ENCODE data around the gene LZTR1.

Gene LZTR1

DNA sequence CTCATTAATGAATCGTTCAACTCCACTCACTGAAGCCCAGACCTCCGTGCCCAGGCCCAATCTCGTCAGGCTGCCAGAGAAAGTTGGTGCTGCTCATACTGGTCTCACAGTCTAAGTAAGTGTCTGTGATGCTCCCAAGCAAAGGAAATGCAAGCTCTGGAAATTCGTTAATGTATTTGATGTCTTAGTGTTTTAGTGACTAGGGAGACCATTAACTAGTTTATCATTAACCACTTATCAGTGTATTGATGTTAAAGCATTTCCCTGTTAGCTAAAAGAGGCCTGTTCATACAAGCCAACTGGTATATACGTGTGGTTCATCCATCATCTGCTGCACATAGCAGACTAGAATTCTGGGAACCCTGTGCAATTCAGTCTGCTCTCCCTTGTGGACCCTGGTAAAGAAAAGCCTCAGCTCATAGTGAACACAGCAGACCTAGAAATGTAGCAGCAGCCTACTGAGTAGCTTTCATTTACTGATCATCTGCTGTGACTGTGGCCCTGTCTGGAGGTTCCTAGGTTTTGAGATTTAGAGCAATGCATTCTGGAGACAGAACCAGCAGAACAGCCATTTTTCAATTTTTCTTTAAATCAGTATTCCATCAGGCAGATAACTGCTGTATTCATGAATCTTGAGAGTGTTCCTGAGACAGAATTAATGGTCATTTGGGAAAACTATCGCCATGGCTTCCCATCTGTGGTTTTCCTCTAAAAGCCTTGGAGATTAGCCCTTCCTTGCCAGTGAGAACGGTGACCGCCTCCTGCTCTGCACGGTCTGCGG, 30.8 kb upstream of the LZTR1 start:
- no peak for DNase-seq

DNA sequence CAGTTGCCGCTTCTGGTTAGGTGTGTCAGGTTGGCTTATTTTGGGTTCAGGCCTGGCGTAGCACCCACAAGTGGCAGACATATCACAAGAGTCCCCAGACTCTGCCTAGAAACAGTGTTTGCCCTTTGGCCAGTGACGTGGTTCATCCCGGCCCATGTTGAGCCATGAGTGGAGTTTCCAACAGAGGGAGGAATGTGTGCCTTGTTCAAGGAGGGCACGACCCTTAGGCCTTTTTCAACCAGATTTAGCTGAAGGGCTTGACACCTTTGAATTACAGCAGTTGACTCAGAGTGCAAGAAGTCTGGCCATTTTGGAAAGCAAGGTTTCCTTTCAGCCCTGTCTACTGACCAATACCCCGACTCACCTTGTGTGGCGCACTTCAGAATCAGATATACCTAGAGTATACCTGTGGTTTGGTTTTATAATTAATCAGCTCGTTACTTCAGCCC, 30.1 kb upstream of the LZTR1 start:
- DNase-seq: no peak

GRCh38 chr22:20952544-20953341, 29.4 kb upstream of the LZTR1 start:
- DNase-seq: peak; percentile 47

DNA sequence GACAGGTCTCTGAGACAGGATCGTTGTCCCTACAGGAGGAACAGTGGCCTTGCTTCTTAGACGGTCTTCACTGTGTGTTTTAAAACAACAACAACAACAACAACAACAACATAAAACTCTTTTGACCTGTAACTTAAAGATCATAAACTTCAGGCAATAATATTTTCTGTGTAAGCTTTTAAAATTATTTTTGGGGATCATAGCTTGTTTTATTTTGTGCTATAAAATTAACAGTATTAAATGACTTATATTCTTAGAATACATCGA, 28.8 kb upstream of the LZTR1 start:
- no peak for DNase-seq

GRCh38 chr22:20953668-20954500, 28.2 kb upstream of the LZTR1 start:
- no peak for DNase-seq

DNA sequence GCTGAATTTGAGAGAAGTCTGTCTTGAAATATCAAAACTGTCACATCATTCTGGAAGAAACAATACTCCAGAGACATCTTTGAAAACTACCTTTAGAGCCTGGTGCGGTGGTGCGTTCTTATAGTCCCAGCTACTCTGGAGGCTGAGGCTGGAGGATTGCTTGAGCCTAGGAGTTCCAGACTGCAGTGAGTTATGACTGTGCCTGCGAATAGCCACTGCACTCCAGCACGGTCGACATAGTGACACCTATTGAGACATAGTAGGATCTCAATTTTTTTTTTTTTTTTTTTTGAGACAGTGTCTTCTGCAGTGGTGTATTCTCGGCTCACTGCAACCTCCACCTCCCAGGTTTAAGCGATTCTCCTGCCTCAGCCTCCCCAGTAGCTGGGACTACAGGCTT, 26.5 kb upstream of the LZTR1 start:
- DNase-seq: no peak

- peak; percentile 2 for DNase-seq
Measured at GRCh38 chr22:20956258-20957101, 25.6 kb upstream of the LZTR1 start.

DNA sequence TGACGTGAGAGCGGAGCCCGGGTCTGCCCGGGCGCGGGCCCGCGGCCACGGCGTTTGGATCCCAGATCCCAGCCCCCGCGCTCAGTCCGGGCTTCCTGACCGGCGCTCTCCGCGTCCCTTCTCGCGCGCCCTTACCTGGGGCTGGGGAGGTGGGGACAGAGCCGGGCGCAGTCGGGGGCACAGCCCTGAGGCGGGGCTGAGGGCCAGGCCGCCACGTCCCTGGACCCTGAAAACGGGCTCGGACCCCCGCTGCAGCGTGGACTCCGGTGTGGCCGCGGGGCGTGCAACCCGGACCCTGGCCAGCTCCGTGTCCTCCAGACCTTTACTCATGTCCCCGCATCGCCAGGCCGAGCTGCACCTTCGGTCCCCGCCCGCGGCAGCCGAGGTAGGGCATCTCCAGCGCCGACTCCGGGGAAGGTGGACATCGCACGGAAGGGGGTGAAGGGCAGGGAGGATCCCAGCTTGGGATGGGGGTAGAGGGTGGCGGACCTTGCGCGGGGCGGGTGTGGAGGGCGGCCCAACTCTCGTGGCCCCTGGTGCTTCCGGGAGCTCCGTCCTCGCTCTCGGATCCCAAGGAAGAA, 24.9 kb upstream of the LZTR1 start:
- DNase-seq: no peak

DNA sequence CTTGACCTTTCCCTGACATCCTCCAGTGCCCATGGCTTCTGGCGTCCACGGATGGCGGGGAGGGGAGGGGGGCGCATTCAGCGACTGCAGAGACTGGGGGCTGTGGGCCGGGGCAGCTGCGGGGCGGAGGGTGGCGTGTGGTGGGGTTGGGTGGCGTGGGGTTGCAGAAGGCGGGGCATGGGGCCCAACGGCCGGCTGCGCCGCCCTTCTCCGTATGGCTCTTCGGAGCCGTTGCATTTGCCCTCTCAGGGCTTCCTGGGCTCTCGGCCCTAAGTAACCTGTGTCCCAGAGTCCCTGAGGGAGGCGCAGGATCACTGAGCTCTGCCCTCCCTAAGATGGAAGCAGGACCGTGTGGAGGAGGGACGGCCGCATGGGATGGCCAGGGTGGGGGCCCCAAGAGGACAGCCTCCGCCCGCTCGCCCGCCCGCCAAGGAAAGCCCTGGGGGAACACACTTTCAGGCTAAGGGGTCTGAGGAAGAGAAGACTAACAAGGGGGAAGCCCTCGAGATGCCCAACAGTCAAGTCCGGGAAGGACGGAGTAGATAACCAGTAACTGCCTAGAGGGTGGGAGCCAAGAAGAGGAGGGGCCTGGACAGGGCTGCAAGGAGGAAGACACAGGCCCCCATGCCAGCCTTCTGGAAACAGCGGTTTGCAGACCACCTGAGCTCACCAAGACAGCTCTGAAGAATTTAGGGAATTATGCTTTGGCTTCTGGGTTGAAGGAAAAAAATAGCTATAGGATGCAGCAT, 24.2 kb upstream of the LZTR1 start:
- DNase-seq: peak; percentile 12

DNA sequence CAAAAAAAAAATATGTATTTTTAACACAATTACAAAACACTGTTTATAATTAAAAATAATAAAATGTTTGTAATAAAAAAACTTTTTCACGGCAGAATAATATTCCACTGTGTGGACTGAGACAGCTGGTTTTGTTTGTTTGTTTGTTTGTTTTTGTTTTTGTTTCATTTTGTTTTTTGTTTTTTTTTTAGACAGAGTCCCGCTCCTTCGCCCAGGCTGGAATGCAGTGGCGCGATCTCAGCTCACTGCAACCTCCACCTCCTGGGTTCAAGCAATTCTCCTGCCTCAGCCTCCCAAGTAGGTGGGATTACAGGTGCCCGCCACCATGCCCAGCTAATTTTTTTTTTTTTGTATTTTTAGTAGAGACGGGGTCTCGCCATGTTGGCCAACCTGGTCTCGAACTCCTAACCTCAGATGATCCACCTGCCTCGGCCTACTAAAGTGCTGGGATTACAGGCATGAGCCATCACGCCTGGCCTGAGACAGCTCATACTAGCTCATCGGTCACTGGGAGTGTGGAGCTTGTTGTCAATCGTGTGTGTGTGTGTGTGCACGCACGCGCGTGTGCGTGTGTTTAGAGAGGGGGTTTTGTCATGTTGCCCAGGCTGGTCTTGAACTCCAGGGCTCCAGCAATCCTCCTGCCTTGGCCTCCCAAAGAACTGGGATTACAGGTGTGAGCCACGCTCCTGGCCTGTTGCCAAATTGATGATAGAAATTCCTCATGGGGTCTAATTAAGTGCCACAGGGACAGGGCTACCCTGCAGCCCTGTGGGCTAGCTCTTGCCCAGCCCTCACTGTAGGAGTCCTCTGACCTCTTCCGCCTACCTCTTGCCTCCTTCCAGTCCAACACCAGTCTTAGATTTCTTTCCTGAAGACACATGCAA, 22.3 kb upstream of the LZTR1 start:
- DNase-seq: no peak

DNA sequence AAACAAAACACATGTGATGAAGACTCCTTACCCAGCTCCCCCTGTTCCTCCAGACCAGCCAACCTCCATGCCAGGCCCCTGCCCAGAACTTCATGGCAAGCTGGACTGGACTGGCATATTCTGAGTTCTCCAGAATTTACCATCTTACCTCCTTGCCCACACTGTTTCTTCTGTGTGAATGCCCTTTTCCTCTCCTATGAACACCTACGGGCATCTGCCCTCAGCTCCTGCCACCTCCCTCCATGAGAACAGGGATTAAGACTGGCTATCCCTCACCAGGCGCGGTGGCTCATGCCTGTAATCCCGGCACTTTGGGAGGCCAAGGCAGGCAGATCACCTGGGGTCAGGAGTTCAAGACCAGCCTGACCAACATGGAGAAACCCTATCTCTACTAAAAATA, 21.5 kb upstream of the LZTR1 start:
- no peak for DNase-seq

DNA sequence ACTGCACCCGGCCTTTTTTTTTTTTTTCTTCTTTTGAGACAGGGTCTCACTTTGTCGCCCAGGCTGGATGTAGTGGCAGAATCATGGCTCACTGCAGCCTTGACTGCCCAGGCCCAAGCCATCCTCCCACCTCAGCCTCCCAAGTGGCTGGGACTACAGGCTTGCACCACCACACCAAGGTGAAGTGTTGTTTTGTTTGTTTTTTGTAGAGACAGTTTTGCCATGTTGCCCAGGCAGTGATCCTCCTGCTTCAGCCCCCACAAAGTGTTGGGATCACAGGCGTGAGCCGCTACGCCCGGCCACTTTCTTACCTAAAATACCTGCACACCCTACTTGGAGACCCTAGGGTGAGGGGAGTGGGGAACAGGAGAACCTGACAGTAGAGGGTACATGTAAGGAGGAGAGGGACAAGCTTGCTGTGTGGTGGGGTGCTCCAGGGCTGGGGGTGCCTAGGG, 19.6 kb upstream of the LZTR1 start:
- DNase-seq: no peak

GRCh38 chr22:20963201-20964052, 18.7 kb upstream of the LZTR1 start:
- DNase-seq: no peak

GRCh38 chr22:20964090-20964798, 17.9 kb upstream of the LZTR1 start:
- no peak for DNase-seq

DNA sequence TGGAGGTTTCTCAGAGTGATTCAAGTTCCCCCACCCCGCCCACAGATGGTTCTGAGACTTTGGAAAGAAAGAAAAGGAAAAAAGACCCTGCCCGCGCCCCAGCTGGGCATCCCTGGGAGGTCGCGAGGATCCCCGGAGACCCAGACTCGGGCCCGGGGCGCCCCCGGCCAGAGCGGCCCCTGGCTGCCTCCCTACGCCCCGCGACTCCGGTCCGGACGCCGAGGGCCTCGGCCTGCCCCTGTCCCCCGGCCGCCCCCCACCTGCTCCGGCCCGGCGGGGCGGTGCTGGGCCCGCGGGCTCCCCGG, 17.3 kb upstream of the LZTR1 start:
- DNase-seq: no peak

DNA sequence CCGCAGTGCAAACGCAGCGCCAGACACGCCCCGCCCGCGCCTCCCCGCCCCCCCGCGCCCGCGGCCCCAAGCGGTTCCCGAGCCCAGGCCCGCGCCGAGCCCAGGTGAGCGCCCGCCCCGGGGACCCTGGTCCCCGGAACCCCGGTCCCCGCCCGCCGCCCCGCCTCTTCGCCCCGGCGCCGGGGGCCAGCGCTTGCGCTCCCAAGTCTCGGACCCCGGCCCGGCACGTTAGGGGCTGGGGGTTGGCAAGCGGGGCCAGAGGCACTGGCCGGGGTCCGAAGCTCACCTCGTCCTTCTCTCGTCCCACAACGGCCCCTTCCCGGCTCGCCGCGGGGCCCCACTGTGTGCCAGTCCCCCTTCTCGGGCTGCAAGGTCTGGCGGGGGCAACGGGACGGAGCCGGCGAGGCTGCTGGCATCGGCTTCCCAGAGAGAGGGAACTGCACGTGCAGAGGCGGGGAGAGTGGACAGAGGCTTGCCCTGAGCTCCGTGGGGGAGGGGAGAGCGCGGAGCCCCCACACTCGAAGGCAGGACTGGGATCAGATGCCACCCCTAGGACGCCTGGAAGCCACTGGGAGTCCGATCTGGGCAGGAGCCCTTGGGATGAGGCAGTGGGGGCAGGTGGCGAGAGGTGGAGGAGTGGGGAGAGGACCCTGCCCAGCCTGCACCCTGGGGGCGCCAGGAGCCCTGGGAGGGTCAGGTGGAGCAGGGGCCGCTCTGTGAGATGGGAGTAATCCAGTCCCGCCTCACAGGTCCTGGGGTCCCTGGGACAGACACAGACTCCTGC, 16.8 kb upstream of the LZTR1 start:
- no peak for DNase-seq

DNA sequence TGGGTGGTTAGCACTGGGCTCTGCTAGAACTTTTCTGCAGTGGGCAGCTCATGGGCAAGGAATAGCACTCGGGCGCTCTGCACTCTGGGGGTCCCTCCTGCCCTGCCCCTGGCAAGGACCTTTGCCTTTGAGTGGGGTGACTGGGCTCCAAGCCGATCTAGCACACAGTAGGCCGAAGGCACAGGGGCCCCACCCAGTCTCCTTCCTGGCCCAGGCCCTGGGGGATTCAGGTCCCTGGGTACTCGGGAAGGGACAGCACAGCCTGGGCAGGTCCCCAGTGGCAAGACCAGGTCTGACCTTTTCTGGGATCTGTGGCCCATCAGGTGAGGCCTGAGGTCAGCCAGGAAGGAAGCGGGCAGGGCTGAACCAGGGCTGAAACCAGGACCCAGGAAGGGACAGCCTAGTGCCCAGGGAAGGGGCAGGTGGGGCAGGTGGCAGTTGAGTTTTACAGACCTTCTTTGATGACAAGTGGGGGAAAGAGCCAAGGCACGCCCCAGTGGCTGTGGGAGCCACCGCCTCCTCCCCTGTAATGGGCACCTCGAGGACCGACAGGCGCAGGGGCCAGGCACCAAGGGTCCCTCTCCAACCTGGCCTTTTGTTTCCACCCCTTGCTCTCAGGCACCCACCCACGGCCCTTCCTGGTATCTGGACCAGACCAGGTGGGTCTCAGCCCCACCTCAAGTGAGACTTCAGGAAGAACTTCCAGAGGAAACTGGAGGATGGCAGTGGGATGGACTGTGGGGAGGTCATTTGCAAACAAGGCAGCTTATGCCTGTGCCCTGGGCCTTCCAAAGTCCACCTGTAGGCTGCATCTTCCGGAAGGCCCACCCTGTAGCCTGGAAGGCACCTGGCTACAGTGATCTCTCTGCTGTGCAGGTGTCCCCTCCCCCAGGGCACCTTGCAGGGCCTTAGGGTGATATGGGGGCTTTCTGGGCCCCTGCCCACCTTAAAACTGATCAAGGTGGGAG, 15.9 kb upstream of the LZTR1 start:
- DNase-seq: no peak

All from NCI-H510A treated with DMSO at 0.1 percent for 48 hours (cell line).